ENCODE measurements around the gene RREB1.
"Not testable (repeated sequence)": the region's sequence is repeated elsewhere in the genome, so short reads cannot be mapped to it uniquely, and the experiment has no call there.

RREB1 gene

DNA sequence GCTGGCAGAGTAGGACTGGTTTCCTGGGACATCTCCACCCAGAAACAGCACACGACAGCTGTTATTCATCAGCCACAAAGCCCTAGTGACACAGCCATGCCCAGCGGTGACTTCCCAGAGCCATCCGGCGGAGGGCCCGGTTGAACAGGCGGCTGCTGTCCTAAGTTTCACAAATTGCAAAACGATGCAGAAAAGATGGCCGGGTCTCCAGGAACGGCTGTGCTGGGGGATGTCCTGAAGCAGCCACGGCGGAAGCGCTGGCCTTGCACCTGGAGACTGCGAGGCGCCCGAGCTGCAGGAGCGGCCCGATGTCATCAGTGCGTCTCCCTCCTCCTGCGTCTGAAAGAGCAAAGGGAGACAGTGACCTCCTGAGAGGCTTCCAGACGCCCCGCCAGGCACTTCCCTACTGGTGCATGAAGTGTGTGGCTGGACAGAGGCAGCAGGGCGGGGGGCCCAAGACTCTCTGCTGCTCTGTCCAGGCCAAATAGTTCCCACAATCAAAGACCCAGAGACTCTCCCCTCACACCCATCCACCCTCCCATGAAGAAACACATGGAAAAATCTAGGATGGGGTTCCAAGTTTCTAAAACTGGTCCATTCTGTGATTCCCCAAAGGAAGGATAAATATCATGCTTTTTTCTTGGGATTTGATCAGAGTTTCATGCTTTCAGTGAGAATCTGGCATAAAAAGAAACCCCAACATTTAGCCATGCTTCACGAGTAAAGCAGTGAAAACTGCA lies 161.2 kb downstream of the RREB1 start:
- Histone ChIP-seq H3K4me3 (no peak overlapping the region), H3K27ac (no peak overlapping the region)
- TF ChIP-seq, protein P1, sequence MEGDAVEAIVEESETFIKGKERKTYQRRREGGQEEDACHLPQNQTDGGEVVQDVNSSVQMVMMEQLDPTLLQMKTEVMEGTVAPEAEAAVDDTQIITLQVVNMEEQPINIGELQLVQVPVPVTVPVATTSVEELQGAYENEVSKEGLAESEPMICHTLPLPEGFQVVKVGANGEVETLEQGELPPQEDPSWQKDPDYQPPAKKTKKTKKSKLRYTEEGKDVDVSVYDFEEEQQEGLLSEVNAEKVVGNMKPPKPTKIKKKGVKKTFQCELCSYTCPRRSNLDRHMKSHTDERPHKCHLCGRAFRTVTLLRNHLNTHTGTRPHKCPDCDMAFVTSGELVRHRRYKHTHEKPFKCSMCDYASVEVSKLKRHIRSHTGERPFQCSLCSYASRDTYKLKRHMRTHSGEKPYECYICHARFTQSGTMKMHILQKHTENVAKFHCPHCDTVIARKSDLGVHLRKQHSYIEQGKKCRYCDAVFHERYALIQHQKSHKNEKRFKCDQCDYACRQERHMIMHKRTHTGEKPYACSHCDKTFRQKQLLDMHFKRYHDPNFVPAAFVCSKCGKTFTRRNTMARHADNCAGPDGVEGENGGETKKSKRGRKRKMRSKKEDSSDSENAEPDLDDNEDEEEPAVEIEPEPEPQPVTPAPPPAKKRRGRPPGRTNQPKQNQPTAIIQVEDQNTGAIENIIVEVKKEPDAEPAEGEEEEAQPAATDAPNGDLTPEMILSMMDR (IDR thresholded peaks at IDR 0.05): no peak
- no peak for DNase-seq (ENCODE audit: low spot score)

DNA sequence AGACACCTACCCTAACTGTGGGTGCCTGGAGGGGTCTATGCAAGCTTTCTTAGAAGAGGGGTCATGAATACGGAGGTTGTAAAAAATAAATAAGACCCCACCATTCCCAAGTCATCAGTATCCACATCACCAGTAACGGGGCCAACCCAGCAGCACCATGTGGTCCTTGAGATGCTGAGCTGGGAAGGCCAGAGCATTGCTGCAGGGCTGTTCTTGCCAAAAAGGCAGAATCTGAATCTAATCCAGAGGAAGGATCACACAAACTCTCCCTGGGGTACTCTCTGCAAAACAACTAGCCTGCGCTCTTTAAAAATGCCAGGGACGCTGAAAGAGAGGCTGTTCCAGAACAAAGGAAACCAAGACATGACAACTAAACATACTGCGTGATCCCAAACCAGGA lies 162.1 kb downstream of the RREB1 start:
- no peak overlapping the region for H3K4me3 ChIP-seq
- no peak overlapping the region for H3K27ac ChIP-seq
- DNase-seq (ENCODE audit: low spot score): no peak
- TF ChIP-seq, protein P1 (IDR thresholded peaks at IDR 0.05): no peak

DNA sequence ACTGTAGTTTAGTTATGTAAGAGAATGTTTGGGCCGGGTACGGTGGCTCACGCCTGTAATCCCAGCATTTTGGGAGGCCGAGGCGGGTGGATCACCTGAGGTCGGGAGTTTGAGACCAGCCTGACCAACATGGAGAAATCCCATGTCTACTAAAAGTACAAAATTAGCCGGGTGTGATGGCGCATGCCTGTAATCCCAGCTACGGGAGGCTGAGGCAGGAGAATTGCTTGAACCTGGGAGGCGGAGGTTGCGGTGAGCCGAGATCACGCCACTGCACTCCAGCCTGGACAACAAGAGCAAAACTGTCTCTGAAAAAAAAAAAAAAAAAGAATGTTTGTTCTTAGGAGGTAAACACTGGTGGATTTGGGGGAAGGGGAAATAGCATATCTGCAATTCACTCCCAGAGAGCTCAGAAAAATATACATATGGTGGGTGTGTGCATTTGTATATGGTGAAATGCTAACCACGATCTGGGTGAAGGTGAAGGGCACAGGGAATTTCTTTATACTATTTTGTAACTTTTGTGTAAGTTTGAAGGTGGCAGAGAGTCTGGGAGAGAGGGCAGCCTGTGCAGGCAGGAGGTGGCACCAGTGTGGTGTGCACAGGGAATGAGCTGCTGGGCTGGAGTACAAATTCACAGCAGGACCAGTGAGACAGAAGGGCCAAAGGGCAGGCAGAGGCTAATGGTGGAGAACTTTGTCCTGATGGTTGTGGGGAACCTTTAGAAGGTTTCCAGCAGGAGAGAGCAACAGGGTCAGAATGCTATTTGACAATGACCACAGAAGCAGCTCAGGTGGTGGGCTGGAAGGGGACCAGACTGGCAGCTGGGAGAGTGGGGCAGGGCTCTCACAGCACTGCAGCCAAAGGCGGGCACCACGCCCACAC lies 162.8 kb downstream of the RREB1 start:
- TF ChIP-seq, protein P1 (IDR thresholded peaks at IDR 0.05): no peak
- Histone ChIP-seq H3K27ac (no peak overlapping the region), H3K4me3 (no peak overlapping the region)
- no peak for DNase-seq (ENCODE audit: low spot score)

DNA sequence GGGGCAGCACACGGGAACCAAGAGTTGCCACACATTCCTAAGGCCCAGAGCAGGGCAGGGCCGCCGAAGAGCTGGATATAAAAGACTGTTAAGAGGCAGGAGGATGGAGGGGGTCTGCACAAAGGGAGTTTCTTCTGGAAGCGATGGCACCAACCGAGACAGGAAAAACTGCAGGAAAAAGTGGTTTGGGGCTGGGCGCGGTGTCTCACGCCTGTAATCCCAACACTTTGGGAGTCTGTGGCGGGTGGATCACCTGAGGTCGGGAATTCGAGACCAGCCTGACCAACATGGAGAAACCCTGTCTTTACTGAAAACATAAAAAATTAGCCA lies 163.4 kb downstream of the RREB1 start:
- H3K4me3 ChIP-seq: no peak overlapping the region
- no peak overlapping the region for H3K27ac ChIP-seq
- DNase-seq (ENCODE audit: low spot score): no peak
- TF ChIP-seq, protein P1 (IDR thresholded peaks at IDR 0.05): no peak

DNA sequence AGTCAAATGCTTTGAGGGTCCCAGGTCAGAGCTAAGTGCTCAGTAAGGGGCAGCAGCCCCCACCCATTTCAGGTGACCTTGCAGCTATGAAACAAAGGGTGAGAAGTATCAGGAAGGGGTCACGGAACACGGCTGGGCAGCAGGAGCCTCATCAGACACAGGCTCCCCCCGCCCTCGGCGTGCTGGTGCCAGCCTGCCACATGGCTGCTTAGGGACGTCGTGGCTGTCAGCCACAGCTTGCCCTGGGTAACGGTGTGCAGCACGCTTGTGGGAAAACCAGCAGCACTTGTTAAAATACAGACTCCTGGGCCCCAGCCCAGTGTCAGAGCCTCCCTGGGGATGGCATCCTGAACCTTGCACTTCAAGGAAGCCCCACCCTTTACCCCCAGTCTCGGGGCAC lies 165.9 kb downstream of the RREB1 start:
- Histone ChIP-seq H3K4me3 (no peak overlapping the region), H3K27ac (no peak overlapping the region)
- TF ChIP-seq, protein P1 (IDR thresholded peaks at IDR 0.05): no peak
- no peak for DNase-seq (ENCODE audit: low spot score)

DNA sequence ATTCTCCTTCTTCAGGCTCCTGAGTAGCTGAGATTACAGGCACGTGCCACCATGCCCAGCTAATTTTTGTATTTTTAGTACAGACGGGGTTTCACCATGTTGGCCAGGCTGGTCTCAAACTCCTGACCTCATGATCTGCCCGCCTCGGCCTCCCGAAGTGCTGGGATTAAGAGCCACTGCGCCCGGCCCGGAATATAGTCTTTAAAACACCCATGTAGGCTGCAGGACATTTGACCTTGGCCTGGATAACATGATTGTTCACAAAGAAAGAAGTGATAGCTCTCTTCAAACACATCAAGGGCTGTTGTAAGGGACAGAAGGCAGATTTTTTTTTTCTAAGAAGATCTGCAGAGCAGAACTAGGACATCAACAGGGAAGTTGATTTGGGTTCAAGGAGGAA lies 166.8 kb downstream of the RREB1 start:
- H3K4me3 ChIP-seq; H3K27ac ChIP-seq; DNase-seq (ENCODE audit: low spot score): not testable (repeated sequence)

DNA sequence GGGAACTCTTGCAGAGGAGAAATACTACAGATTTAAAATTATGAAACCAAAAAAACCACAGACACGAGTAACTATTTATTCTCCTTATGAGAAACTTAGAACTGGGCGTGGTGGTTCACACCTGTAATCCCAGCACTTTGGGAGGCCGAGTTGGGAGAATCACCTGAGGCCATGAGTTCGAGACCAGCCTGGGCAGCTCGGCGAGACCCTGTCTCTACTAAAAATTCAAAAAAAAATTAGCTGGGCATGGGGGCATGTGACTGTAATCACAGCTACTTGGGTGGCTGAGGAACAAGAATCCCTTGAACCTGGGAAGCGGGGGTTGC lies 168.4 kb downstream of the RREB1 start:
- no peak for DNase-seq (ENCODE audit: low spot score)
- Histone ChIP-seq H3K4me3 (no peak overlapping the region), H3K27ac (no peak overlapping the region)
- TF ChIP-seq, protein P1 (IDR thresholded peaks at IDR 0.05): no peak
